NB4 (cell line): Measurements from ENCODE around the gene CDHR4.

ENCODE experiments used
- CTCF ChIP-seq: IDR thresholded peaks from one replicate; pipeline ENCODE4 v1.5.1; 2012; ENCODE audit warnings: low read depth, low read length
- POLR2A ChIP-seq: IDR thresholded peaks from 2 replicates; pipeline ENCODE4 v1.6.1; 2011; ENCODE audit warnings: mild to moderate bottlenecking; ENCODE audit not compliant: insufficient read length; ENCODE audit errors: extremely low read depth

DNA sequence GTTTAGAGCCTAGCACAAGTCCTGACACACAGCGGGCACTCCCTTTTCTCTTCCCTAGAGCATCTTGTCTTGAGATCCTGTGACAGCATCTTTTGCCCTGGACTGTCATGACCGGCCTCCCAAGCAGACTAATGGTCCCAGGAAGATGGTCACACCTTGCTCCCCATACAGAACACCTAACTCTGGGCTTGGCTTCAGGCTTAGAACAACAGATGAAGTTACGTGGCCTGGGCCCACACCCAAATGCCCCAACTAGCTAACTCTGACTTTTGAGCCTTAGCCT, 12.6 kb downstream of the CDHR4 start:
- no peak for TF ChIP-seq CTCF
- no peak for TF ChIP-seq POLR2A
